NCI-H1930 (cell line): ENCODE data around the gene SHTN1.

ENCODE experiments used
- DNase-seq, 2 experiments: peaks; one replicate each; lab custom pipeline; 2025; lab: John Stamatoyannopoulos, UW

The SHTN1 gene

DNA sequence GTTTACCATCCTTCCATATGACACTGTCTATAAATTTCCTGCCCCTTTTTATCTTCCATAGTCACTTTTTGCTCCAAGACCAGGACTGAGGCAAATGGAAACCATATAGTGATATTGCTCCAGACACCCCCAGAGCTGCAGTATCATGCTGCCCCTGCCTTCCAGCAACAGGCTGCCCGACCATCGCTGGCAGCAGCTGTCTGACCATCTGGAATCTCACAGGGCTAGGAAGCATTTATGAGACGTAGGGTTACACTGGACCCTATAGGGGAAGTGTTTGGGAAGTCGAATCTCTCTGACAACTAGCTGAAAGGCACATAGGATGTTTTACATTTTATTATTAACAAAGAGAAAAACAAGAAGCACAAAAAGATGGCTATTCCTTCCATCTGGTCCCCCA, 136.3 kb downstream of the SHTN1 start:
- no peak for DNase-seq

DNA sequence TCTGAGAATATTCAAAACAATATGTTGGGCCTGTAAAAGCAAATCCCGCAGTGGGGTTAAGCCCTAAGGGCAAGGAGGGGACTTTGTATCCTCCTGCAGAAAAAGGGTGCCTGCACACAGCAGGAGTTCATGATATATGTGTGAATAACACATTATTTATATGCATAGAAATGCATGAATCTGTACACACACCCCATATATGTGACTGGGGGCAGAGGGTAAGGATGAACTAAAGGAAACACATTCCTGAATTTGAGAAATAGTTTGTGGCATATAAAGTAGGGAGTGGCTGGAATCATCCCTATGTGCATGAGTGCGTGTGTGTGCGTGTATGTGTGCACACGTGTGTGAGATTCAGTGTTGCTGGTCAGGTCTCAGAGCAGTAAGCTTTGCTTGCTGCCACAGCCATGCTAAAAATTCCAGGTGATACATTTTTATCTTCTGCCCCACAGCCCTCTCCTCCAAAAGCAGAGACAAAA, 136.8 kb downstream of the SHTN1 start:
- no peak for DNase-seq

DNA sequence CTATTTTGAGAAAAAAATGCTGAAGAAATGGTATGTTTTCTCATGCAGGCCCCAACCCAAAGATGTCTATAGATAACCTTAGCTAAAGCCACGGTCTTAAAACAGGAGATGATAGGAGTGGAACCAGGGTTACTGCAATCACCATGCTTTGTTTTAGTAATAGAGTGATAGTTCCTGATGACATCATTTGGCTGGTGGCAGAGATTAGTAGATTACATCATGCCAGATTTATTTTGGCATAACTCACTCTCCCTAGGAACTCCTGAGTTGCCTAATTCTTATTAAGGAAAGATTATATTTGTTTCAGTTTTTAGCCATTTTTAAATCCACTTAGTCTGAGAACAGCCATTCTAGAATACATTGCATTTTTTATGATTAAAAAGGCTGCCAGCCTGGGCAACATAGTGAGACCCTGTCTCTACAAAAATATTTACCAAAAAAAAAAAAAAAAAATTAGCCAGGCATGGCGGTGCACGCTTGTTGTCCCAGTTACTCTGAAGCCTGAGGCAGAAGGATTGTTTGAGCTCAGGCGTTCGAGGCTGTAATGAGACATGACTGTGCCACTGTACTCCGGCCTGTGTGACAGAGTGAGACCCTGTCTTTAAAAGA, 137.9 kb downstream of the SHTN1 start:
- no peak for DNase-seq

DNA sequence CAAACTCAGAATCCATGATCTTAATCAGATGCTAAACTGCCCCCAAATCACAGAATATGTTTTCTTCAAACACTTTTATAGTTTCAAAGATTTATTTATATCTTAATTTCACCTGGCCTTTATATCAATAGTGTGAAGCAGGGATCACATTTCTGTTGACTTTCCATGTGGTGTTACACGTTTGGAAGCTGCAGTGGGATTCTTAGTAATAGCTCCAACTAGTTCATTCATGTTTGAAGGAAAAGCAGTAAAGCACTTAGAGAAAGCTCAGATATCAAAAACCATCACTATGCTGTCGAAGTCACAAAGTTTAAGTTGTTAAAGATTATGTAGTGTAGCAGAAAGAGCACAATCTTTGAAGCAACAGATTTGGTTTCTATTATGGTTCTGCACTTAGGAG, 138.9 kb downstream of the SHTN1 start:
- DNase-seq: no peak

- no peak for DNase-seq
Observed at GRCh38 chr10:116864436-116864835, 140.6 kb downstream of the SHTN1 start.

DNA sequence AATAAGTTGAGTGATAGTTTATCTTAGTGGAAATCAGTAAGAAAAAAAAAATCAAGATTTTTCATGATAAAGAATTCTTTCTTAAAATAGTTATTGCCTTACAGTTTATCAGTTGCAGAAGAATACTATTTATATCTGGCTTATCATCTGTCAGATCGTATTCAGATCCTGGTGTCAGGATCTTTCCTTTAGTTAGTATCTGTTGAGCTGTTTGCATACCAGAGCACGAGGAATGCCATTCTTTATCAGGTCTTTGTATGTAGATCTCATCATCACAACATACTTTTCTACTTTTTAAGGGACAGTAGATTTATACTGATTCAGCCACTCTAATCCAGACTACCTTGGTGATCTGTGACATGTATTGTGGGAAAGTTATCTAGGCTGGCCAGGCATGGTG, 143.2 kb downstream of the SHTN1 start:
- no peak for DNase-seq

GRCh38 chr10:116857156-116857555, 147.8 kb downstream of the SHTN1 start:
- no peak for DNase-seq

DNA sequence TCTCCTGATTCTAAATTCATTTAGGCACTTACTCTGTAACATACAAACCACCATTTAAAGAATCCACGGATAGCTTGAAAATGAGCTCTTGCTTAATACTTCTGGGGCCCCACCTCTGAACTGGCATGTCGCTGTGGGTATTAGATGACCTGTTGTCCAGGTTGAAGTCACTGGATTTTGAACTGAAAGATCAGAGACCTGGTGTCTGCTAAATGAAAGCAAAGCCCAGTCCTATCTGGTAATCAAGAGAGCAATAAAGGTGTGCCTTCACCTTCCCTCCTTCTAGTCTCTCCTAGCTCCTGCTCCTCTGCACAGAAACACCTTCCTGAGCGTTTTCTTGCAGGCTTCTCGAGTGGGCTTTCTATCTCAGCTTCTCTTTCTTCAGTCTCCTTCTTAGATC, 151.3 kb downstream of the SHTN1 start:
- no peak for DNase-seq

- no peak for DNase-seq
Observed at GRCh38 chr10:116853287-116853686, 151.7 kb downstream of the SHTN1 start.

GRCh38 chr10:116852246-116852645, 152.7 kb downstream of the SHTN1 start:
- no peak for DNase-seq

- DNase-seq: no peak
Observed at GRCh38 chr10:116850058-116850611, 154.9 kb downstream of the SHTN1 start.

GRCh38 chr10:116849248-116850057, 155.5 kb downstream of the SHTN1 start, which contains the start of gene ENO4:
Gene ENO4 (plus strand): TSS chr10:116849499. CDS start chr10:116849567, 68 bp downstream.
- DNase-seq: peak; percentile 72 to 80

DNA sequence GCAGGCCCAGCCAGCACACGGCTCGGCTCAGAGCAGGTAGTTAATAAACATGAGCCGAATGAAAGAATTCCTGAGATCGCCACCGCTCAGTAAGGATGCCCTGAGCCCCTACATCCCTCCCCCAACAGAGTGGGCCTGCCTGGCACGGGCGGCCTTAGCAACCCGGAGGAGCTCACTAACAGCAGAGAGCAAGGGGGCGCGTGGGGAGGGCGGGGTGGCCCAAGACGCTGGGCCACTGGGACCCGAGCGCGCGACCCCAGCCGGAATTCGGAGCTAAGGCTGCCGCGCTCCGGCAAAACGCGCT, 156.1 kb downstream of the SHTN1 start:
- no peak for DNase-seq

DNA sequence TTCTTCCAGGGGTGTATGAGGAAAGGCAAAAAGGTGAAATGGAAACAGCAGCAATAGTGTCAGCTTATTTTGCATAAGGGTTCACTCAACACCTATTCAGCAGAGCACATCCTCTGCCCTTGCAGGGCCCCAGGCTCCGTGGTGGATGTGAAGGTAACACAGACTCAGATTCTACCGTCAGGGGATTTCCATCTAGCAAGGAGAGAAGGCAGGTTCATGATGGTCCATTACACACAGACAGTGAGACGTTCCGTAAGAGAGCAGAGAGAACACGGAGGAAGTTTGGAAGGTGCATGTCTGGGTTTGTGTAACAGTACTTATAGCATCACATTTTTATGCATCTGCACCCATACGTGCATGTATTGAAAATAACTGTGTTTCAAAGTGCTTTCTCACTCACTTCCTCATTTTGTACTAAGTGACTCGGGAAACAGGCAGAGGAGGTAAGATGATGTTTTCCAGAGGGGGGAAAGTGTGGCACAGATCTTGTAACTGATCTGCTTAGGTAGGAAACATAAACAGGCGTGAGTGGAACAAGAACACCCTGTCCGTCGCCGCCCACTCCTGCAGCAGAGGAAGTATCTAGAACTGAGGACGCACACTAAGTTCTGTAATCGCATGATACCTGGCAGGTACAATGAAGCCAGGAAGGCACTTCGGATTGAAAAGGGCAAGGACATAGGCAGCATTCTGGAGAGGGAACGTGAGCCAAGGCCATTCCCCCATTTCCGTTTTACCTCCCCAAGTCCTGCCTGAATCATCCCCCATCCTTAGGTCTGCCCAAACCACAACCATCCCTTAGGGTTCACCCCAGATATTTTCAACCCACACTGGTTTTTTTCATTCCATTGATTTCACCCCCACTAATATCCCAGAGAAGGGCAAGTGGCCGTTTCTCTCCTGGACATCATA, 156.7 kb downstream of the SHTN1 start:
- DNase-seq: no peak

DNA sequence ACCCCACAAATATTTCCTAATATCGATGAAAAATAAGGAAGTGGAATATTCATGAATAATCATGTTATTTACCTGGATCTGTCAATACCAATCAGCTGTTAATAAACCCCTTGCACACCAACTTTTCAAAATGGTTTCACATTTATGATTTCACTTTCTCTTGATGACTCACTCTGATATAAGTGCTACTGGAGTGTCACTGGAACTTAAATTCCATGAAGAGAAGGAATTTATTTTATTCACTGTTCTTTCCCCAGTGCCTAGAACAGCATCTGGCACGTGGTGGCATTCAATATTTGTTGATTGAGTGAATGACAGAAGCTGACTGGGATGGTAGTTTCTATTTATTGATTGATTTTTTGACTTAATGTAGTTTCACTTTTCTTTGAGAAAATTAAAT, 159.2 kb downstream of the SHTN1 start:
- no peak for DNase-seq

DNA sequence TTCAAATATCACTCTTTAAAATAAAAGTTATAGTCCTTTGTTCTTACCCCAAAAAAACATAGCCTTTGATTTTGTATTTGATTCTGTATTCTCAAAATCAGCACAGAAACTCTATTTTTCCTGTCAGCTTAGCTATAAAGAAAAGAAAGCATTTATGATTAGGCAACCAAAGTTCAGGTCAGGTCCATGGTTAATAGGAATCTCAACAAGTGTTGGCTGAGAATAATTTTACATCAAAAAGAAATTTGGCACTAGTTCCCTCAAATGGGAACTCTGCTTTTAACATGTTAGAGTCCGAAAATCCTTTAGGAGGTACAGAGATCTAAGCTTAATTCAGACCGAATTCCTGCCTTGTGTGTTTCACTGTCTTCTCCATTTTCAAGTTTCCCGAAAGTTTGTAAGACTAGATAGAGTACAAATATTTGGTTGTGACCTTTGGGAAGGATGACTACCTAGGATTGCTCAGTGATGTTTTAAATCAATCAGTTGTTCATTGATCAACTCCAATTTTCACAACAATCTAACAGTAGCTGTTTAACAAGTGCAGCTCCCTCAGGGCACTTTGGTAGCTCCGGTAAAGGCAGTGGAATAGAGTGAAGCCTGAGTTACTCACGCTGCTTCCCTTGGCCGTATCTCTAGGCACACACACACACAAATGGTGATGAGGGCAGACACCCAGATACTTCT, 164.5 kb downstream of the SHTN1 start:
- DNase-seq: no peak

DNA sequence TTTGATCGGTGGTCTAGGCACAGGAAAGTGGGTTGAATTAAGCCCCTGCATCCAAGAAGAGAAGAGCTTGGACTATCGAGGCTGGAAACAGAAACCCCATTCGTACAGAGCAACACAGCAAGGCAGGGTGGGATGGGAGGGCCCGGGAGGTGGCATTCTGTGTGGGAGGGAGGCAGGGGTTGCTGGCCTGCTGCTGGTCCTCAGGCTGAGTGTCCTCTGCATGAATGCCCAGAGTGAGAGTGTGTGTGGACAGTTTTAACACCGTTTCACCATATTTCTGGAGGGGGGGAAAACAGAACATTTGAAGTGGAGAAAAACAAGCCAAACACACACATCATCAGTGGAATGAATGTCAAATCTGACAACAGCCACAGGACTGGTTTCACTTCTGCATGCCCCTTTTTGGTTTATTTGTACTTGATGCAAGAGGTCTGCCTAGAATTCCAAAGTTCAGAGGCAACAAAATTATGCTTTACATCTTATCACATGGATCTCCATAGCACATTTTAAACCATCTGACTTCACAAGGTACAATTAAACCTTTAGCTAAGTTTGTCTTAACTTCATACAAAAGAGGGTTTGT, 166.8 kb downstream of the SHTN1 start:
- no peak for DNase-seq

DNA sequence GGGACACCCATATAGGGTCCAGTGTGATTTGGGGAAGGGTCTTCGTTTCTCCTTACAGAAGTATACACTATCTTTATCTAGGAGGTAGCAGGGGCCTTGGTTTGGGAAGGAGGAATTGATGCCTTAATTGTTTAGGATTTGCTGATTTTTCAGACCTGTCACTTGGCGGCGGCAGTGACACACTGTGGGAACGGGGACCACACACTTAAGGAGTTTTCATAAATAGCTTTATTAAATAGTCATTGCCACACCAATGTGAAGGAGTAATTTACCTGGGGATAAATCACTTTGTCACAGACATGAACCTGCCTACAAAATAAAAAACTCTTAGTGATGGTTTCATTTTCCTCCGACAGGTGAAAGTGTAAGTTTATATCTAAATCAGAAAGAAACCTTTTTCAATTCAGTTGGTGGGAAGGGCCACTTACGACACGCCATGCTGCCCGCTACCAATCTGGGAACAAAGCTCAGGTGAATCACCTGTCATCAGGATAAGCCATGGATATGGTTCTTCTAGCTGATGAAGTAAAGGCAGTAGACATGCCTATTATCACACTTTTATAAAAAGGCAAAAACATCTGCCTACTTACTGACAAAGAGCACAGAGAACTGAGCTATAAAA, 168.0 kb downstream of the SHTN1 start:
- no peak for DNase-seq

DNA sequence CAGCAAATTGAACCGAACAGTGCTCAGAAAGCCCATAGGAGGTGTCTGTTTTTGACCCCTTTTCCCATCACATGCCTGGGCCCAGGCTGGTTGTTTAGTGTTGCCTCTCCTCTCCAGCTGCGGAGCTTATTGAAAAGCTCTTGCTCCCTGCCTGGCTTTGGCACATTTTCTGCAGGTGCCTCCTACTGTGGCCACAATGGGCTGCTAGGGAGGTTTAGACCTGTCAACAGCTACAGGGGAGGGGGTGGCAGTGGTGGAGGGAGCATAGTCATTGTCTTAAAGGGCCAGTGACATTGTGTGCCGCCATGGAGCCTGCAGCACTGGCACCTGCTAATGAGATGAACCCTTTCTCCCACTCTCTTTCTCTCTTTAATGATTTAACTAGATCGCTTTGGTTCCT, 168.9 kb downstream of the SHTN1 start:
- peak; percentile 8 to 38 for DNase-seq

DNA sequence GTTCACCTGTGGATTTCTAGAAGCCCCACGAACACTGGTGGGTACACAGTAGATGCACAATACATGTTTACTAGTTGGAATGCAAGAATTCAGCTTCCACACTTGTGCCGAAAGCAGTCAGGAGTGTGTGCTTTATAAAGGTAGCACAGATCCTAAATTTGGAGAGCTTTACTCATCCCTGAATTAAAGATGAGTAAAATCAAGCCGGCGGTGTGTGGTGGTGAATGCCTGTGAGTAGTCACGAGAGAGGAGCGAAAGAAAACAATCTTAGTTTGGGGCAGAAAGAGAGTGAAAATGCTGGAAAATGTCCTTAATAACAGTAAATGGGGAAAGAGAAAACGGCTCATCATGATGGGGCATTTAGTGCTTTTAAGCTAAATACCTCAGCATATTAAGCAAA, 169.3 kb downstream of the SHTN1 start:
- DNase-seq: no peak
